Loucy (cell line): ENCODE data around the gene GSAP.

Experiments used
- H2AFZ ChIP-seq: fragments of 200-600 bp; sonication (generic); 2 replicates; pipeline ENCODE4 v1.6.0; 2016; ENCODE audit warnings: antibody characterized with exemption, mild to moderate bottlenecking, low read length, moderate library complexity
- H3F3A ChIP-seq: fragments of 200-600 bp; 2 replicates; pipeline ENCODE4 v1.6.0; 2016; ENCODE audit warnings: antibody characterized with exemption, low read depth, mild to moderate bottlenecking
- H3K27me3 ChIP-seq: fragments of 200-600 bp; sonication (generic); 2 replicates; pipeline ENCODE4 v1.6.1; 2014; ENCODE audit warnings: low read length, mild to moderate bottlenecking; ENCODE audit not compliant: insufficient read depth, poor library complexity, severe bottlenecking
- H3K36me3 ChIP-seq: fragments of 200-600 bp; sonication (generic); 2 replicates; pipeline ENCODE4 v1.6.1; 2016; ENCODE audit warnings: low read length; ENCODE audit not compliant: insufficient read depth
- H3K4me1 ChIP-seq: fragments of 200-600 bp; sonication (generic); 2 replicates; pipeline ENCODE4 v1.5.1; 2014; ENCODE audit warnings: low read length, mild to moderate bottlenecking; ENCODE audit not compliant: insufficient read depth, poor library complexity, severe bottlenecking
- H3K4me2 ChIP-seq: fragments of 200-600 bp; sonication (generic); 2 replicates; pipeline ENCODE4 v1.6.0; 2014; ENCODE audit warnings: antibody characterized with exemption, low read length, low read depth, mild to moderate bottlenecking; ENCODE audit not compliant: poor library complexity, severe bottlenecking
- H3K4me3 ChIP-seq: fragments of 200-600 bp; sonication (generic); 2 replicates; pipeline ENCODE4 v1.5.1; 2014; ENCODE audit warnings: low read length, mild to moderate bottlenecking, mixed read lengths; ENCODE audit not compliant: poor library complexity, severe bottlenecking
- H3K79me2 ChIP-seq: fragments of 200-600 bp; sonication (generic); 2 replicates; pipeline ENCODE4 v1.6.1; 2014; ENCODE audit warnings: low read length; ENCODE audit not compliant: insufficient read depth
- H3K9ac ChIP-seq: fragments of 200-600 bp; sonication (generic); 2 replicates; pipeline ENCODE4 v1.6.0; 2014; ENCODE audit warnings: mild to moderate bottlenecking, low read depth, low read length, moderate library complexity; ENCODE audit not compliant: poor library complexity, severe bottlenecking
- H3K9me2 ChIP-seq: fragments of 200-600 bp; sonication (generic); replicated peaks from 2 replicates; pipeline ENCODE4 v1.6.1; 2016; ENCODE audit warnings: low read depth, low read length, mixed read lengths
- H3K9me3 ChIP-seq: fragments of 200-600 bp; sonication (generic); 2 replicates; pipeline ENCODE4 v1.6.1; 2014; ENCODE audit warnings: mild to moderate bottlenecking, antibody characterized with exemption, low read length, low read depth; ENCODE audit not compliant: insufficient read depth
- H4K20me1 ChIP-seq: fragments of 200-600 bp; sonication (generic); 2 replicates; pipeline ENCODE4 v1.6.0; 2014; ENCODE audit warnings: antibody characterized with exemption, low read length, mild to moderate bottlenecking; ENCODE audit not compliant: insufficient read depth, poor library complexity, severe bottlenecking
- CTCF ChIP-seq: fragments of 200-600 bp; sonication (generic); conservative IDR thresholded peaks from 2 replicates; pipeline ENCODE4 v1.5.1; 2014; ENCODE audit warnings: mild to moderate bottlenecking, antibody characterized with exemption, low read length
- EZH2phosphoT487 ChIP-seq: fragments of 200-600 bp; IDR thresholded peaks from 2 replicates; pipeline ENCODE4 v1.6.1; 2018; ENCODE audit warnings: antibody characterized with exemption, mild to moderate bottlenecking, moderate library complexity, borderline replicate concordance

The GSAP gene

GRCh38 chr7:77362905-77363304, 53.2 kb downstream of the GSAP start:
- H3K9ac ChIP-seq, result no peak overlapping the region
- peaks cover 12% of the 10 kb centered on the region for H3K4me1 ChIP-seq
- H3K27me3 ChIP-seq, result no peaks in the 10 kb centered on the region
- H3K36me3 ChIP-seq, result no peaks in the 10 kb centered on the region
- H3K4me3 ChIP-seq, result no peak overlapping the region
- no peaks in the 10 kb centered on the region for H3K9me3 ChIP-seq
- H3K4me2 ChIP-seq, result no peak overlapping the region
- H3F3A ChIP-seq, result no peaks in the 10 kb centered on the region
- no peak for TF ChIP-seq EZH2phosphoT487
- TF ChIP-seq CTCF, result no peak
- no peaks in the 10 kb centered on the region for H4K20me1 ChIP-seq
- no peak overlapping the region for H2AFZ ChIP-seq
- no peaks in the 10 kb centered on the region for H3K79me2 ChIP-seq
- H3K9me2 ChIP-seq, result no peaks in the 10 kb centered on the region

- no peak overlapping the region for H3K9ac ChIP-seq
- no peak for TF ChIP-seq EZH2phosphoT487
- TF ChIP-seq CTCF, result no peak
These were observed 55.2 kb downstream of the GSAP start for GRCh38 chr7:77360969-77361368.

GRCh38 chr7:77360104-77360503, 56.0 kb downstream of the GSAP start:
- Histone ChIP-seq H2AFZ (no peak overlapping the region), H3K4me2 (no peak overlapping the region), H3K27me3 (no peaks in the 10 kb centered on the region), H3K9me3 (no peaks in the 10 kb centered on the region), H3K36me3 (no peaks in the 10 kb centered on the region), H3K9me2 (no peaks in the 10 kb centered on the region), H3K4me1 (peaks cover 16% of the 10 kb centered on the region), H3F3A (no peaks in the 10 kb centered on the region), H3K79me2 (no peaks in the 10 kb centered on the region), H3K9ac (no peak overlapping the region), H3K4me3 (no peak overlapping the region), H4K20me1 (no peaks in the 10 kb centered on the region)
- TF ChIP-seq EZH2phosphoT487 (no peak), CTCF (no peak)

More at GRCh38 chr7:77360969-77361368, 55.2 kb downstream of the GSAP start:
- no peaks in the 10 kb centered on the region for H3K79me2 ChIP-seq
- H3K36me3 ChIP-seq, result no peaks in the 10 kb centered on the region
- no peak overlapping the region for H3K4me3 ChIP-seq
- H3K9me3 ChIP-seq, result no peaks in the 10 kb centered on the region
- no peaks in the 10 kb centered on the region for H4K20me1 ChIP-seq
- H3K9me2 ChIP-seq, result no peaks in the 10 kb centered on the region
- no peaks in the 10 kb centered on the region for H3F3A ChIP-seq
- H3K27me3 ChIP-seq, result no peaks in the 10 kb centered on the region
- no peak overlapping the region for H2AFZ ChIP-seq
- H3K4me1 ChIP-seq, result peaks cover 12% of the 10 kb centered on the region
- no peak overlapping the region for H3K4me2 ChIP-seq
